ENCODE measurements around the gene NDUFA1. TPM values are rescaled to one million over a fixed set of nuclear protein-coding genes. Genes with fewer than 3 reads are reported as not detected.

Gene NDUFA1
- total and polyA plus RNA-seq, 10 of the 15 experiments (the other 5 are each of a cell fraction or from before 2014, with no cell fraction given) = 113 to 1,113 (median 306) TPM

DNA sequence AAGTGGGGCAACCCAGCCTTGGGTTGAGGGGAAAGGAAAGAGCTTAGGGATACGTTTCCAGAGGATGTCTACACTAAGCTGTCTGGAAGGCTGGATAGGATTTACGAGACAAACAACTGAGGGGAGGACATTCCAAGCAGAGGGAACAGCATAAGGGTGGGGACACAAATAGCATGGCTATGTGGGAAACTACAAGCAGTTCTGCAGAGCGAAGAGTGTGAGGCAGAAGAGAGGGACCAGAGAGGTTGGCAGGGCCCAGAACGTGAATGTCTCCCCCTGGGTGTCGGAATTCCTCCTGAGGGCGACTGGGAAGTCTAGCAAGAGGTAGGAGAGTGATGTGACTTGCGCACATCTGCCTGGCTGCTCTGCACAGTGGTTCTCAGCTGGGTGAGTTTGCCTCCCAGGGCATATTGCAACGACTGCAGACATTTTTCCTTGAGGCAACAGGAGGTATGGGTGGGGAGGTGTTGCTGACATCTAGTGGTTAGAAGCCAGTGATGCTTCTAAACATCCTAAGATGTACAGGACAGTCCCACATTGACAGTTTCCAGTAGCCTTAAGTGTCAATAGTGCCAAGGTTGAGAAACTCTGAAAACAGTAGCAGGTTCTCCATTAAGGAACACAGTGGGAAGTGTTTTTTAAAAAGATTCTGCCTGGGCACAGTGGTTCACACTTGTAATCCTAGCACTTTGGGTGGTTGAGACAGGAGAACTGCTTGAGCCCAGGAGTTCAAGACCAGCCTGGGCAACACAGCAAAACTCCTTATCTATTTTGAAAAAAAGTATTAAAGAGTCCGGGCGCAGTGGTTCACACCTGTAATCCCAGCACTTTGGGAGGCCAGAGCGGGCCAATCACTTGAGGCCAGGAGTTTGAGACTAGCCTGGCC, 9.2 kb downstream of the NDUFA1 start:
- FAIRE-seq = peak; percentile 96
- 43% methylated on average over 11 of the region's 11 CpGs for WGBS (ENCODE audit: insufficient coverage, insufficient replicate concordance, low lambda C conversion rate, missing lambda C conversion rate)
- intact Hi-C loops (cut with micrococcal nuclease; ENCODE audit: unreplicated experiment) = loop anchor here (1.0 to 10.0 kb wide), 3 partner anchors 90 to 396 kb away; partner anchors contain the start of gene RPL39
- in situ Hi-C loops (cut with MboI) = no loop called here
- no peaks in the 10 kb centered on the region for H3K9me3 ChIP-seq (replicated peaks; ENCODE audit: control insufficient read depth, insufficient read depth, low read length)
- no peaks in the 10 kb centered on the region for H4K20me1 ChIP-seq (ENCODE audit: control insufficient read depth, insufficient read depth)
- H3K36me3 ChIP-seq (ENCODE audit: control insufficient read depth in 2 of 2, insufficient read depth in 2 of 2, low read length in 1 of 2) = peaks cover 0 to 4% of the 10 kb centered on the region in 2 experiments; a peak in 1 of 4 replicates
- no peak overlapping the region for H3K9ac ChIP-seq (ENCODE audit: control insufficient read depth, insufficient read depth, low read length)
- H3K79me2 ChIP-seq (ENCODE audit: control insufficient read depth, insufficient read depth, low read length) = no peaks in the 10 kb centered on the region
- peaks cover 10% of the 10 kb centered on the region for H3K4me1 ChIP-seq (ENCODE audit: control insufficient read depth, insufficient read depth, low read length)
- no peak overlapping the region for H3K27ac ChIP-seq (ENCODE audit: control insufficient read depth, insufficient read depth)
- CTCF ChIA-PET = interaction anchor here (0.6 to 2.8 kb wide), 6 partner anchors 11 to 365 kb away, joined by 3 to 8 read pairs (median 4); partner anchors contain the start of gene UPF3B
- RAD21 ChIA-PET (ENCODE audit: unreplicated experiment) = interaction anchor here (0.7 to 1.1 kb wide), 2 partner anchors 12 to 28 kb away, joined by 3 read pairs; partner anchors contain the start of gene UPF3B
- H3K27me3 ChIP-seq (replicated peaks in 1 of 2; ENCODE audit: control insufficient read depth in 2 of 2, insufficient read depth in 2 of 2, low read length in 1 of 2) = no peaks in the 10 kb centered on the region
- no peak overlapping the region for H3K4me3 ChIP-seq
- POLR2A ChIA-PET = no interaction called here
- no peak overlapping the region for H3K4me2 ChIP-seq (ENCODE audit: control insufficient read depth, insufficient read depth)
- DNase-seq (ENCODE audit: low read depth, low spot score) = peak; percentile 35
- ATAC-seq = peak; percentile 98
- BruUV-seq (replicated peaks) = no TSS peak
- SMC1A ChIA-PET (ENCODE audit: uncharacterized antibody, unreplicated experiment) = no interaction called here
- H2AFZ ChIP-seq (ENCODE audit: control insufficient read depth, low read depth, low read length) = no peak overlapping the region
- TF ChIP-seq SMC3 (IDR thresholded peaks at IDR 0.05; ENCODE audit: borderline replicate concordance, low read length) = peak; percentile 63; the same call in 1 of the 2 replicates
- 0 out of 2 replicates have a peak, but pooled peaks have one; percentile 17 for TF ChIP-seq IRF4 (IDR thresholded peaks at IDR 0.05; ENCODE audit: low read depth, low read length)
- TF ChIP-seq CHD1 (IDR thresholded peaks at IDR 0.05; ENCODE audit: low read depth, low read length) = no peak
- no peak for TF ChIP-seq FOS (IDR thresholded peaks at IDR 0.05; ENCODE audit: borderline replicate concordance, extremely low read depth, insufficient read length)
- TF ChIP-seq LARP7 (IDR thresholded peaks at IDR 0.05) = 0 out of 2 replicates have a peak, but pooled peaks have one; percentile 46
- no peak for TF ChIP-seq HDAC2 (IDR thresholded peaks at IDR 0.05)
- no peak for TF ChIP-seq MTA3 (IDR thresholded peaks at IDR 0.05; ENCODE audit: borderline replicate concordance, low read length)
- TF ChIP-seq, protein P1, sequence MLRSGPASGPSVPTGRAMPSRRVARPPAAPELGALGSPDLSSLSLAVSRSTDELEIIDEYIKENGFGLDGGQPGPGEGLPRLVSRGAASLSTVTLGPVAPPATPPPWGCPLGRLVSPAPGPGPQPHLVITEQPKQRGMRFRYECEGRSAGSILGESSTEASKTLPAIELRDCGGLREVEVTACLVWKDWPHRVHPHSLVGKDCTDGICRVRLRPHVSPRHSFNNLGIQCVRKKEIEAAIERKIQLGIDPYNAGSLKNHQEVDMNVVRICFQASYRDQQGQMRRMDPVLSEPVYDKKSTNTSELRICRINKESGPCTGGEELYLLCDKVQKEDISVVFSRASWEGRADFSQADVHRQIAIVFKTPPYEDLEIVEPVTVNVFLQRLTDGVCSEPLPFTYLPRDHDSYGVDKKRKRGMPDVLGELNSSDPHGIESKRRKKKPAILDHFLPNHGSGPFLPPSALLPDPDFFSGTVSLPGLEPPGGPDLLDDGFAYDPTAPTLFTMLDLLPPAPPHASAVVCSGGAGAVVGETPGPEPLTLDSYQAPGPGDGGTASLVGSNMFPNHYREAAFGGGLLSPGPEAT (IDR thresholded peaks at IDR 0.05; ENCODE audit: low read depth) = no peak
- peak; percentile 76 for TF ChIP-seq RAD21 (IDR thresholded peaks at IDR 0.05; ENCODE audit: insufficient read depth, low read depth, low read length)
- TF ChIP-seq SREBF1 (IDR thresholded peaks at IDR 0.05; ENCODE audit: low read length) = no peak
- TF ChIP-seq ZSCAN29 (IDR thresholded peaks at IDR 0.05) = no peak
- TF ChIP-seq, protein P2, sequence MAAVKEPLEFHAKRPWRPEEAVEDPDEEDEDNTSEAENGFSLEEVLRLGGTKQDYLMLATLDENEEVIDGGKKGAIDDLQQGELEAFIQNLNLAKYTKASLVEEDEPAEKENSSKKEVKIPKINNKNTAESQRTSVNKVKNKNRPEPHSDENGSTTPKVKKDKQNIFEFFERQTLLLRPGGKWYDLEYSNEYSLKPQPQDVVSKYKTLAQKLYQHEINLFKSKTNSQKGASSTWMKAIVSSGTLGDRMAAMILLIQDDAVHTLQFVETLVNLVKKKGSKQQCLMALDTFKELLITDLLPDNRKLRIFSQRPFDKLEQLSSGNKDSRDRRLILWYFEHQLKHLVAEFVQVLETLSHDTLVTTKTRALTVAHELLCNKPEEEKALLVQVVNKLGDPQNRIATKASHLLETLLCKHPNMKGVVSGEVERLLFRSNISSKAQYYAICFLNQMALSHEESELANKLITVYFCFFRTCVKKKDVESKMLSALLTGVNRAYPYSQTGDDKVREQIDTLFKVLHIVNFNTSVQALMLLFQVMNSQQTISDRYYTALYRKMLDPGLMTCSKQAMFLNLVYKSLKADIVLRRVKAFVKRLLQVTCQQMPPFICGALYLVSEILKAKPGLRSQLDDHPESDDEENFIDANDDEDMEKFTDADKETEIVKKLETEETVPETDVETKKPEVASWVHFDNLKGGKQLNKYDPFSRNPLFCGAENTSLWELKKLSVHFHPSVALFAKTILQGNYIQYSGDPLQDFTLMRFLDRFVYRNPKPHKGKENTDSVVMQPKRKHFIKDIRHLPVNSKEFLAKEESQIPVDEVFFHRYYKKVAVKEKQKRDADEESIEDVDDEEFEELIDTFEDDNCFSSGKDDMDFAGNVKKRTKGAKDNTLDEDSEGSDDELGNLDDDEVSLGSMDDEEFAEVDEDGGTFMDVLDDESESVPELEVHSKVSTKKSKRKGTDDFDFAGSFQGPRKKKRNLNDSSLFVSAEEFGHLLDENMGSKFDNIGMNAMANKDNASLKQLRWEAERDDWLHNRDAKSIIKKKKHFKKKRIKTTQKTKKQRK (IDR thresholded peaks at IDR 0.05; ENCODE audit: low read depth, low read length) = no peak
- TF ChIP-seq, protein P3, sequence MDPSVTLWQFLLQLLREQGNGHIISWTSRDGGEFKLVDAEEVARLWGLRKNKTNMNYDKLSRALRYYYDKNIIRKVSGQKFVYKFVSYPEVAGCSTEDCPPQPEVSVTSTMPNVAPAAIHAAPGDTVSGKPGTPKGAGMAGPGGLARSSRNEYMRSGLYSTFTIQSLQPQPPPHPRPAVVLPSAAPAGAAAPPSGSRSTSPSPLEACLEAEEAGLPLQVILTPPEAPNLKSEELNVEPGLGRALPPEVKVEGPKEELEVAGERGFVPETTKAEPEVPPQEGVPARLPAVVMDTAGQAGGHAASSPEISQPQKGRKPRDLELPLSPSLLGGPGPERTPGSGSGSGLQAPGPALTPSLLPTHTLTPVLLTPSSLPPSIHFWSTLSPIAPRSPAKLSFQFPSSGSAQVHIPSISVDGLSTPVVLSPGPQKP (IDR thresholded peaks at IDR 0.05; ENCODE audit: low read depth, low read length) = no peak
- TF ChIP-seq TCF12 (IDR thresholded peaks at IDR 0.05; ENCODE audit: low read depth, low read length) = no peak
- no peak for TF ChIP-seq EP300 (IDR thresholded peaks at IDR 0.05; ENCODE audit: borderline replicate concordance in 1 of 2, control insufficient read depth in 1 of 2, low read depth in 2 of 2, low read length in 2 of 2)
- TF ChIP-seq HCFC1 (IDR thresholded peaks at IDR 0.05; ENCODE audit: low read length) = no peak
- TF ChIP-seq, protein P4, sequence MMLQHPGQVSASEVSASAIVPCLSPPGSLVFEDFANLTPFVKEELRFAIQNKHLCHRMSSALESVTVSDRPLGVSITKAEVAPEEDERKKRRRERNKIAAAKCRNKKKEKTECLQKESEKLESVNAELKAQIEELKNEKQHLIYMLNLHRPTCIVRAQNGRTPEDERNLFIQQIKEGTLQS (IDR thresholded peaks at IDR 0.05; ENCODE audit: borderline replicate concordance, extremely low read depth, low read depth, low read length) = no peak
